GM21528 (cell line): ENCODE results near the gene USP40.
"Not testable (repeated sequence)": the region's sequence is repeated elsewhere in the genome, so short reads cannot be mapped to it uniquely, and the experiment has no call there.

Source experiments
- ATAC-seq: cut with Tn5 transposase; IDR thresholded peaks from one replicate; pipeline ENCODE4 v1.9.1; 2021; ENCODE audit warnings: mild to moderate bottlenecking, moderate library complexity; ENCODE audit not compliant: unreplicated experiment, low FRiP score

USP40 gene, protein sequence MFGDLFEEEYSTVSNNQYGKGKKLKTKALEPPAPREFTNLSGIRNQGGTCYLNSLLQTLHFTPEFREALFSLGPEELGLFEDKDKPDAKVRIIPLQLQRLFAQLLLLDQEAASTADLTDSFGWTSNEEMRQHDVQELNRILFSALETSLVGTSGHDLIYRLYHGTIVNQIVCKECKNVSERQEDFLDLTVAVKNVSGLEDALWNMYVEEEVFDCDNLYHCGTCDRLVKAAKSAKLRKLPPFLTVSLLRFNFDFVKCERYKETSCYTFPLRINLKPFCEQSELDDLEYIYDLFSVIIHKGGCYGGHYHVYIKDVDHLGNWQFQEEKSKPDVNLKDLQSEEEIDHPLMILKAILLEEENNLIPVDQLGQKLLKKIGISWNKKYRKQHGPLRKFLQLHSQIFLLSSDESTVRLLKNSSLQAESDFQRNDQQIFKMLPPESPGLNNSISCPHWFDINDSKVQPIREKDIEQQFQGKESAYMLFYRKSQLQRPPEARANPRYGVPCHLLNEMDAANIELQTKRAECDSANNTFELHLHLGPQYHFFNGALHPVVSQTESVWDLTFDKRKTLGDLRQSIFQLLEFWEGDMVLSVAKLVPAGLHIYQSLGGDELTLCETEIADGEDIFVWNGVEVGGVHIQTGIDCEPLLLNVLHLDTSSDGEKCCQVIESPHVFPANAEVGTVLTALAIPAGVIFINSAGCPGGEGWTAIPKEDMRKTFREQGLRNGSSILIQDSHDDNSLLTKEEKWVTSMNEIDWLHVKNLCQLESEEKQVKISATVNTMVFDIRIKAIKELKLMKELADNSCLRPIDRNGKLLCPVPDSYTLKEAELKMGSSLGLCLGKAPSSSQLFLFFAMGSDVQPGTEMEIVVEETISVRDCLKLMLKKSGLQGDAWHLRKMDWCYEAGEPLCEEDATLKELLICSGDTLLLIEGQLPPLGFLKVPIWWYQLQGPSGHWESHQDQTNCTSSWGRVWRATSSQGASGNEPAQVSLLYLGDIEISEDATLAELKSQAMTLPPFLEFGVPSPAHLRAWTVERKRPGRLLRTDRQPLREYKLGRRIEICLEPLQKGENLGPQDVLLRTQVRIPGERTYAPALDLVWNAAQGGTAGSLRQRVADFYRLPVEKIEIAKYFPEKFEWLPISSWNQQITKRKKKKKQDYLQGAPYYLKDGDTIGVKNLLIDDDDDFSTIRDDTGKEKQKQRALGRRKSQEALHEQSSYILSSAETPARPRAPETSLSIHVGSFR

DNA sequence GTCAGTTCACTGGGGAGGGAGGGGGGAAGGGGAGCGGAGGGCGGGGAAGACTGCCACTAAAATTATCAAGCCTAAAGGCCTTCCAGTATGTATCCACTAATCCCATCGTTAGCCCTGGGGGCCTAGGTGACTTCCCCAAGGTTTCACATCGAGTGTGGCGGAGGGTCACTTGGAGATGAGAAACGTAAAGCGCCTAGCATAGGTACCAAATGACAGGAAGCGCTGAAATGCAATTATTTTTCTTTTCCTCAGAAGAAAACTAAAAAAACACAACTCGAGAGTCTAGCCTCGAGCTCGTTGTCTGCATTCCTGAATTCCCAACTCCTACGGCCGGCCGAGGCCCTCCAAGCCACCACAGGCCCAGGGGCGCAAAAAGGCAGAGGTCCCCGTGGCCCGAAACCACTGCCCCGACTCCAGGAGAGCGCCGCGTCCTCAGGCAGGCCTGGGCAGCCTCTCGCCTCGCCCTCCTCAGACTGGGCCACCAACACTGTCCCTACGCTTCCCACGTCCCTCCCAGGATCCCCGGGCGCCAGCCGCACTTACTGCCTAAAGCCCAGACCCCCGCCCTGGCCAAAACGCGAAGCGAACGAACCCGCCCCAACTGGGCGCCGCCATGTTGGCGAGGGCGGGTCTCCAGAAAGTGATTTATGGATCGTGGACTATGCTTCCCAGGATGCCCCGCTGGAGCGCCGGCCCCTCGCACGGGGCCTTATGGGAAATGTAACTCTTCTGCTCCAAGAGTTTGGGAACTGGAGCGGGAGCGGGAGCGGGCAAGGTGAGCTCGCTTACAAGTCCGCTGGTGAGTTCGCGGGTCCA, at the start of gene USP40:
Gene USP40 (minus strand): TSS at position 642 of the 816 bp plus-strand sequence. CDS start 1,228 bp downstream, outside the sequence.
- ATAC-seq, result peak; percentile 80

DNA sequence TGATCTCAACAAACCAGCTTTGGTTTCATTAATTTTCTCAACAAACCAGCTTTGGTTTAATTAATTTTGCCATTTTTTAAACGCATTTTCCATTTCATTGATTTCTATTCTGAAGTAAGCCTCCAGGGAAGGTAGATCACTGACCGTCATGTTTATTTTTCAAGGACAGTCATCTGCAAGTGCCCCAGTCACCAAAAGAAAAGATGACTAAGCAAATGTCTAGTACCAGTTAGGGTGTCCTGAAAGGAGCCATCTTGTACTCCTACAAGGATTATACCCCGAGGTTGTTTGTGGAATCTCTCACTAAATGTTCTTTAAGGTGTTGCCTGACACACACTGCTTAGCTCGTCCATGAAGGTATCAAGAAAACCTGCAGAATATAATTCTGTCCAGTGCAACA, 44.7 kb upstream of the USP40 start:
- no peak for ATAC-seq

DNA sequence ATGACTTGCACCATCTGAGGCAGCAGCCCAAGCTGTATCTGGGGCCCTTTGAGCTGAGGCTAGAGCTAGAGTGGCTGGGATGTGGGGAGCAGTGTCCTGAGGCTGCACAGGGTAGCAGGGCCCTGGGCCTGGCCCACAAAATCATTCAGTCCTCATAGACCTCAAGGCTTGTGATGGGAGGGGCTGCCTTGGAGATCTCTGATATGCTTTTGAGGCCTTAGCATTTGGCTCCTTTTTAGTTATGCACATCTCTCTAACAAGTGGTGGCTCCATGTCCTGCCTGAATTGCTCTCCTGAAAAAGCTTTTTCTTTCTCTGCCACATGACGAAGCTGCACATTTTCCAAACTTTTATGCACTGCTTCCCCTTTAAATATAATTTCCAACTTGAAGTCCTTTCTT, 39.1 kb upstream of the USP40 start:
- no peak for ATAC-seq

DNA sequence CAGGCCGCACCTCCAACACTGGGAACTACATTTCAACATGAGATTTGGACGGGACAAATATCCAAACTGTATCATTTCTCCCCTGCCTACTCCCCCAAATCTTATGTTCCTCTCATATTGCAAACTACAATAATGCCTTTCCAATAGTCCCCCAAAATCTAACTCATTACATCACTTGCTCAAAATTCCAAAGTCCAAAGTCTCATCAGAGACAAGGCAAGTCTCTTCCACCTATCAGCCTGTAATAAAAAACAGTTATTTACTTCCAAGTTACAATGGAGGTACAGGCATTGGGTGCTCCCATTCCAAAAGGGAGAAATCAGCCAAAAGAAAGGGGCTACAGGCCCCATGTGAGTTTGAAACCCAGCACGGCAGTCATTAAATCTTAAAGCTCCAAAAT, 38.2 kb upstream of the USP40 start:
- no peak for ATAC-seq

DNA sequence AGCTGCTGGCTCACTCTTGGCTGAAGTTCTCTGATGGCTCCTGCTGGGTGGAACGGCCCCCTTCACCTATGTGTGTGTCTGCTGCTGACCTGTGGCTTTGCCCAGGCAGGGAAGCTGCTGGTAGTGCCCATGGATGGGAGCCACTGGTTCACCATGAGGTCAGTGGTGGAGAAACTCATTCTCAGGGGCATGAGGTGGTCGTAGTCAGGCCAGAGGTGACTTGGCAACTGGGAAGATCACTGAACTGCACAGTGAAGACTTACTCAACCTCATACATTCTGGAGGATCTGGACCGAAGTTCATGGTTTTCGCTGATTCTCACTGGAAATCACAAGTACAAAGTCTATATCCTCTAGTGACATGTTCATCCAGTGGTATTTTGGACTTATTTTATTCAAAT, 36.9 kb upstream of the USP40 start:
- no peak for ATAC-seq

DNA sequence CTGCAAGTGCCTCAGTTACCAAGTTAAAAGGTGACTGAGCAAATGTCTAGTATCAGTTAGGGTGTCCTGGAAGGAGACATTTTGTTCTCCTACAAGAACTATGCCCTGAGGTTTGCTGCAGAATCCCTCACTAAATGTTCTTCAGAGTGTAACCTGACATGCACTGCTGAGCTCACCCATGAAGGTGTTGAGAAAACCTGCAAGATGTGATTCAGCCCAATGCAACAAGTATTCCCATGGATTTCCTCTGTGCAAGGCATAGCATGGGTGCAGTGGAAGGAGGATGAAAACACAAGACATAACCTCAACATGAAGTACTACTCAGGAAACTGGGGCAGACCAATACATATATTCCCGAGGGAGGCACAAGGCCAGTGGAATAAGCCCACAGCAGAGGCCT, 35.5 kb upstream of the USP40 start:
- no peak for ATAC-seq

DNA sequence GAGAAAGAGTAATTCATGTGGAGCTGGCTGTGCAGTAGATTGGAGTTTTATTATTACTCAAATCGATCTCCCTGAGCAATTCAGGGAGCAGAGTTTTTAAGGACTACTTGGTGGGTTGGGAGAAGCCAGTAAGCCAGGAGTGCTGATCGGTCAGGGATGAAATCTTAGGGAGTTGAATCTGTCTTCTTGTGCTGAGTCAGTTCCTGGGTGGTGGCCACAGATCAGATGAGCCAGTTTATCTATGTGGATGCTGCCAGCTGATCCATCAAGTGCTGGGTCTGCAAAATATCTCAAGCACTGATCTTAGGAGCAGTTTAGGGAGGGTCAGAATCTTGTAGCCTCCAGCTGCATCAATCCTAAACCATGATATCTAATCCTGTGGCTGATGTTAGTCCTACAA, 33.8 kb upstream of the USP40 start:
- ATAC-seq, result no peak

DNA sequence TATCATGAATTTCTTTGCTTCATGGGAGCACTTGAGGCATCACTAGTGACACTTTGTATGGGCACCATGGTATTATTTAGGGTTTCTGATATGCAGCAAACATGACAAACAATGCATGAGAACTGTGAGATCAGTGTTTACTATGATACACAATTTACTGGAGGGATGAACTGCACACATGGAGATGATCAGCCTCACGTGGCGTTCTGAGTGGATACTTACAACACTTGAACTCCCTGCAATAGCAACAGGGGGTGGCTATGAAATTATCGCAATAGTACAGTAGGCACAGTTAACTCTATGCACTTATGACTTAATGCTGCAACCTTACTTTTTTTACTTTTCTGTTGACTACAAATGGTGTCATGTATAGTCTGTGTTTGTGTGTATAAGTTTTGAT, 32.4 kb upstream of the USP40 start:
- ATAC-seq, result no peak

DNA sequence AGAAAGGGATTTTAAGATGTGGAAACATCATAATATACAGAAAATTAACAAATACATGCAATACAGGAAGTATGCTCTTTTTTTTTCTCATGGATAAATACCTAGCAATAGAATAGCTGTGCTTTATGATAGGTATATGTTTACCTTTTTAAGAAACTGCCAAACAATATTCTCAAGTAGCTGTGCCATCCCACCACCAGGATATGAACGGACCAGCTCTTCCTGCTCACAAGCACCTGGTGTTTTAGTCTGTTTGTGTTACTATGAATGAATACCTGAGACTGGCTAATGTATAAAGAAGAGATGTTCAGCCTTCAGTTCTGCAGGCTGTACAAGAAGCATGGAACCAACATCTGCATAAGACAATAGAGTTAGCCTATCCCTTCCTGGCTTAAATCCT, 30.9 kb upstream of the USP40 start:
- ATAC-seq, result no peak

DNA sequence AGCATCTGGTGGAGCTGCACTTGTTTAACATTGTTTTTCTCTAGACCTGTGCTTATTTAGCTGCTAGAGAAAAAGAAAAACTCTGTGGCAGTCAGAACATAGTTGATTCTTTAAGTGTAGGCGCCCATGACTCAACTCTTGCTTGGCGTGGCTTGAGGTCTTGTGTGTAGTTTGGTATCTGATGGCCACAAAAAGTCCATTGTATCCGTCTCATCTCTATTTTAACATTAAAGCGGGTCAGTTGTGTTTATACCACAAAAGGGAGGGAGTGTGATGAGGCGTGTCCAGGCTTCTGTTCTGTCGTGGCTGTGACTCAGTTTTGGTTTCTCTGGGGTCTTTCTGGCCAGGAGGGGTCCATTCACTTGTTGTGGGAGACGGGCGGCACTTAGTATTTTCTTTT, 26.6 kb upstream of the USP40 start:
- ATAC-seq, result no peak

DNA sequence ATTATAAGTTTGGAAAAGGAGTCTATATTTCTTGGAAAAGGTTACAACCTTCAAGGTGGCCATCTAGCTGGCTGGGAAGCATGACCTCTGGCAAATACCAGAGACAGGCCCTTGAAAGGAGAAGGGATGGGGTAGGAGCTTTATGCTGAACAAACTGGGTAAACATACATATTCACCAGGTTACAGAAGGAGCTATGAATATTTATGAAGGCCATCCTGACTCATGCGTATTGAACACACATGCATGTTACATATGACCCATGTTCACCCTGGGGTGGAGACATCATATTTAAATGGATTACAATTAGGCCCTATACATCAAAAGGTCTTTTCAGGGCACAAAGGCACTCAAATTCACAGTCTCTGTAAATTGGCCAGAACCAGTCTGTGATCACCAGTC, 26.1 kb upstream of the USP40 start:
- not testable (repeated sequence) for ATAC-seq

DNA sequence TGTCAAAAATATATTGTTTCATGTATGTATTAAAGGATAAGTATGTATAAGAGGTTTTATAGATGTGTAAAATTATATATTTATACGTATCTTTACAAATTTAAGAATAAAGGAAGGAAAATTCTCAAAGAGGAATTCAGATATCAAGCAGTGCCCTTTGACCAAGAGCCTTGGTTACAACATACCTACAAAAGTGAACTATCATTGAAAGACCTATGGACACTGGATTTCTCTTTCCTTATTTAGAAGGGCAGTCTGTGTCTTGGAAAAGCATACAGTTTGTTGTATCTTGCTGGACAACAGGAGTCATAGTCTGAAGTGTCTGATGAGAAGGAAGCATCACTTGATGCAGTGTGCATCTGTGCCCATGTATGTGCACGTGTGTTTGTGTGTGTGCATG, 21.8 kb upstream of the USP40 start:
- no peak for ATAC-seq

DNA sequence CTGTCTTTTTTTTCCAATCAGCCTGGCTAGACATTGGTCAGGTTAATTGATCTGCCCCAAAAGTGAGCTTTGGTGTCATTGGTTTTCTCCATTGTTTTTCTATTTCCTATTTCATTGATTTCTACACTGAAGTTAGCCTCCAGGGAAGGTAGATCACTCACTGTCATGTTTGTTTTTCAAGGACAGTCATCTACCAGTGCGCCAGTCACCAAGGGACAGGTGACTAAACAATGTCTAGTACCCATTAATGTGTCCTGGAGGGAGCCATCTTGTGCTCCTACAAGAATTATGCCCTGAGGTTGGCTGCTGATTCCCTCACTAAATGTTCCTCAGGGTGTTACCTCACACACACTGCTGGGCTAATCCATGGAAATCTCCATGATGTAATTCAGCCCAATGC, 17.6 kb upstream of the USP40 start:
- ATAC-seq, result no peak

DNA sequence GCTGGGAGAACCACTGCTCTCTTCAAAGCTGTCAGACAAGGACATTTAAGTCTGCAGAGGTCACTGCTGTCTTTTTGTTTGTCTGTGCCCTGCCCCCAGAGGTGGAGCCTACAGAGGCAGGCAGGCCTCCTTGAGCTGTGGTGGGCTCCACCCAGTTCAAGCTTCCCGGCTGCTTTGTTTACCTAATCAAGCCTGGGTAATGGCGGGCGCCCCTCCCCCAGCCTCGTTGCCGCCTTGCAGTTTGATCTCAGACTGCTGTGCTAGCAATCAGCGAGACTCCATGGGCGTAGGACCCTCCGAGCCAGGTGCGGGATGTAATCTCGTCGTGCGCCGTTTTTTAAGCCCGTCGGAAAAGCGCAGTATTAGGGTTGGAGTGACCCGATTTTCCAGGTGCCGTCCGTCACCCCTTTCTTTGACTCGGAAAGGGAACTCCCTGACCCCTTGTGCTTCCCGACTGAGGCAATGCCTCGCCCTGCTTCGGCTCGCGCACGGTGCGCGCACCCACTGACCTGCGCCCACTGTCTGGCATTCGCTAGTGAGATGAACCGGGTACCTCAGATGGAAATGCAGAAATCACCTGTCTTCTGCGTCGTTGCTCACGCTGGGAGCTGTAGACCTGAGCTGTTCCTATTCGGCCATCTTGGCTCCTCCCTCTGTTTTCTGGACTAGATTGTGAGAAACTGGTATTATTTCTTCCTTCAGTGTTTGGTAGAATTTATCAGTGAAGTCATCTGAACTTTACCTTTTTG, 16.8 kb upstream of the USP40 start:
- ATAC-seq, result not testable (repeated sequence)

DNA sequence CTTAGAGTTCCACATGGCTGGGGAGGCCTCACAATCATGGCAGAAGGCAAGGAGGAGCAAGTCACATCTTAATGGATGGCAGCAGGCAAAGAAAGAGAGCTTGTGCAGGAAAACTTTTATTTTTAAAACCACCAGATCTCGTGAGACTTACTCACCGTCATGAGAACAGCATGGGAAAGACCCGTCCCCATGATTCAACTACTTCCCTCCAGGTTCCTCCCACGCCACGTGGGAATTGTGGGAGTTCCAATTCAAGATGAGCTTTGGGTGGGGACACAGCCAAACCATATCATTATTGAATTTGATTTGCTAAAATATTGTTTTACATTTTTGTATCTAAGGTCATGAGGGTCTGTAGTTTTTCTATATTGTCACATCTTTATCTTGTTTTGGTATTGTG, 10.8 kb upstream of the USP40 start:
- not testable (repeated sequence) for ATAC-seq

DNA sequence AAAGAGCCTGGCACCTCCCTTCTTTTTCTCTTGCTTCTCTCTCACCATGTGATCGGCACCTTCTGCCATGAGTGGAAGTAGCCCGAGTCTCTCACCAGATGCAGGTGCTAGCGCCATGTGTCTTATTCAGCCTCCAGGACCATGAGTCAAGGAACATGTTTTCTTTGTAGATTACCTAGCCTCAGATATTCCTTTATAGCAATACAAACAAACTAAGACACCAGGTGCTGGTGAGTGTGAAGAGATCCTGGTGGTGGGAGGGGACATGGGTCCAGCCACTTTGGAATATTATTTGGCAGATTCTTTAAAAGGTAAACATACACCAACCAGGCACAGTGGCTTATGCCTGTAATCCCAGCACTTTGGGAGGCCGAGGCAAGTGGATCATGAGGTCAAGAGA, 5.9 kb upstream of the USP40 start:
- no peak for ATAC-seq

DNA sequence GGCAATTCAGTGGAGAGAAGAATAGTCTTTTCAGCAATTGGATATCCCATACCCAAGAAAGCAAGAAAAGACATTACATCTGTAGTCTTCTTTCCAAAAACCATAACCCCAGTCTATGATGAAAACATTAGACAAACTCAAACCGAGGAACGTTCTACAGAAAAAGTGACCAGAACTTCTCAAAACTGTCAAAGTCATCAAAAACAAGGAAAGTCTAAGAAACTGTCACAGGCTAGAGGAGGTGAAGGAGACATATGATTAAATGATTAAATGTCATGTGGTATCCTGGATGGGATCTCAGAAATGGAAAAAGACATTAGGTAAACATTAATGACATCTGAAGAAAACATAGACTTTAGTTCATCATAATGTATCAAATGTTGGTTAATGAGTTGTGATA, 4.9 kb upstream of the USP40 start:
- ATAC-seq, result no peak

DNA sequence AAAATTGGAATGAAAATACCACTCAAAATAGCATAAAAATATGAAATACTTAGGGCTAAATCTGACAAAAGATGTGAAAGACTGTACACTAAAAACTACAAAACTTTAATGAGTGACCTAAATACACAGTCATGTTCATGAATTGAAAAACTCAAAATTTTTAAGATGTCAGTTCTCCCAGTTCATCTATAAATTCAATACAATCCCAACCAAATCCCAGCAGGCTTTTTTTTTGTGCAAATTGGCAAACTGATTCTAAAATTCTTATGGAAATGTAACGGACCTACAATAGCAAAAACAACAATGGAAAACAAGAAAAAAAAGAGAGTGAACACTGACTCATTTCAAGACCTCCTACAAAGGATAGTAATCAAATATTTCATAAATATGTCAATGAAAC, 4.4 kb upstream of the USP40 start:
- no peak for ATAC-seq

DNA sequence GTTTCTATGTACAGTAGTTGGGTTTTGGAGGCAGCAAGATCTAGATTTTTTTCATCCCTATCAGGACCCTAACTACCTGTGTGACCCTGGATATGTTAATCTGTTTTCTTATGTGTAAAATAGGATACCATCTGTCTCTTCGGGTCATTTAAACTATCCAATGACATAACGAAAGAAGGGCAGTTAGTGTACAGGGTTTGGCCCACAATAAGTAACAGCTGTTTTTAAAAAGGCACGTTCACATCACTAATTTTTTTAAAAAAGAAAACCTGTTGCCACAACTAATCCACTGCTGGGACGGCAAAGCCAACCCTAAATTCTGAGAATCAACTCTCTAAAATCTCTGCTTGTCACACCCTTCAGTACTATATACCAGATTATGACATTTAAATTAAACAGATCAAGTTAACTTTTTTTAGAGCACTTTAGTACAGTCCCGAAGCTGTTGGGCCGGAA, 869 bp downstream of the USP40 start:
- ATAC-seq, result no peak
